GM18505 (cell line): Measurements from ENCODE around the gene ELN.
"Not testable (repeated sequence)": the region's sequence is repeated elsewhere in the genome, so short reads cannot be mapped to it uniquely, and the experiment has no call there.

ENCODE experiments used
- ATAC-seq: cut with Tn5 transposase; IDR thresholded peaks from one replicate; pipeline ENCODE4 v1.9.1; 2021; ENCODE audit not compliant: unreplicated experiment
- POLR2A ChIP-seq: IDR thresholded peaks from 4 replicates; pipeline ENCODE4 v1.6.1; 2011; ENCODE audit warnings: borderline replicate concordance; ENCODE audit not compliant: insufficient read depth, insufficient read length; ENCODE audit errors: extremely low read depth

ELN gene

GRCh38 chr7:74038194-74038961, 10.4 kb downstream of the ELN start:
- TF ChIP-seq POLR2A: no peak
- ATAC-seq: no peak

- no peak for TF ChIP-seq POLR2A
- no peak for ATAC-seq
Observed at GRCh38 chr7:74039337-74039736, 11.4 kb downstream of the ELN start.

GRCh38 chr7:74040101-74040790, 12.3 kb downstream of the ELN start:
- ATAC-seq: no peak
- no peak for TF ChIP-seq POLR2A

- TF ChIP-seq POLR2A: no peak
- no peak for ATAC-seq
Observed at GRCh38 chr7:74040791-74041520, 13.0 kb downstream of the ELN start.

- ATAC-seq: no peak
- TF ChIP-seq POLR2A: no peak
Observed at GRCh38 chr7:74042746-74043522, 15.0 kb downstream of the ELN start.

- ATAC-seq: no peak
- no peak for TF ChIP-seq POLR2A
Observed at GRCh38 chr7:74043523-74043951, 15.6 kb downstream of the ELN start.

GRCh38 chr7:74044366-74045350, 16.7 kb downstream of the ELN start:
- TF ChIP-seq POLR2A: no peak
- no peak for ATAC-seq

GRCh38 chr7:74046581-74046980, 18.6 kb downstream of the ELN start:
- ATAC-seq: not testable (repeated sequence)

GRCh38 chr7:74047804-74048380, 19.9 kb downstream of the ELN start:
- TF ChIP-seq POLR2A: no peak
- no peak for ATAC-seq

GRCh38 chr7:74048999-74049599, 21.1 kb downstream of the ELN start:
- no peak for TF ChIP-seq POLR2A
- no peak for ATAC-seq

GRCh38 chr7:74049997-74050798, 22.2 kb downstream of the ELN start:
- TF ChIP-seq POLR2A: no peak
- no peak for ATAC-seq
